ENCODE data around the gene SIM2.

The SIM2 gene

GRCh38 chr21:36728371-36729111 is 29.6 kb downstream of the SIM2 start:
- no peak for DNase-seq (ENCODE audit: low read depth, low spot score)
- TF ChIP-seq CTCF (IDR thresholded peaks at IDR 0.05; ENCODE audit: low read depth, low read length): no peak
- in situ Hi-C loops (cut with HindIII; ENCODE audit: low sequenced_read_pairs): no loop called here
- no peak overlapping the region for H3K4me3 ChIP-seq (ENCODE audit: low read depth, low read length)

- no peak for TF ChIP-seq CTCF (IDR thresholded peaks at IDR 0.05; ENCODE audit: low read depth, low read length)
- in situ Hi-C loops (cut with HindIII; ENCODE audit: low sequenced_read_pairs): no loop called here
- DNase-seq (ENCODE audit: low read depth, low spot score): no peak
These were observed 30.5 kb downstream of the SIM2 start for GRCh38 chr21:36729310-36729970.

GRCh38 chr21:36730291-36731281 is 31.7 kb downstream of the SIM2 start:
- TF ChIP-seq CTCF (IDR thresholded peaks at IDR 0.05; ENCODE audit: low read depth, low read length): no peak
- in situ Hi-C loops (cut with HindIII; ENCODE audit: low sequenced_read_pairs): no loop called here
- DNase-seq (ENCODE audit: low read depth, low spot score): no peak
- no peak overlapping the region for H3K4me3 ChIP-seq (ENCODE audit: low read depth, low read length)

More at GRCh38 chr21:36729310-36729970, 30.5 kb downstream of the SIM2 start:
- no peak overlapping the region for H3K4me3 ChIP-seq (ENCODE audit: low read depth, low read length)

GRCh38 chr21:36732217-36732616 is 33.3 kb downstream of the SIM2 start:
- DNase-seq (ENCODE audit: low read depth, low spot score): no peak
- TF ChIP-seq CTCF (IDR thresholded peaks at IDR 0.05; ENCODE audit: low read depth, low read length): no peak
- in situ Hi-C loops (cut with HindIII; ENCODE audit: low sequenced_read_pairs): no loop called here
- H3K4me3 ChIP-seq (ENCODE audit: low read depth, low read length): no peak overlapping the region

- in situ Hi-C loops (cut with HindIII; ENCODE audit: low sequenced_read_pairs): no loop called here
- TF ChIP-seq CTCF (IDR thresholded peaks at IDR 0.05; ENCODE audit: low read depth, low read length): no peak
- DNase-seq (ENCODE audit: low read depth, low spot score): no peak
- no peak overlapping the region for H3K4me3 ChIP-seq (ENCODE audit: low read depth, low read length)
These were observed 33.8 kb downstream of the SIM2 start for GRCh38 chr21:36732761-36733160.

GRCh38 chr21:36733857-36734256 is 34.9 kb downstream of the SIM2 start:
- no peak overlapping the region for H3K4me3 ChIP-seq (ENCODE audit: low read depth, low read length)
- TF ChIP-seq CTCF (IDR thresholded peaks at IDR 0.05; ENCODE audit: low read depth, low read length): no peak
- DNase-seq (ENCODE audit: low read depth, low spot score): no peak
- in situ Hi-C loops (cut with HindIII; ENCODE audit: low sequenced_read_pairs): no loop called here
